Memory B cell (primary cell): ENCODE data around the gene CD9.

Source experiments
- ATAC-seq: fragments of 150-1000 bp; cut with Tn5 transposase; 2 replicates; pipeline ENCODE4 v1.10.0; 2021; ENCODE audit warnings: low read depth, mild to moderate bottlenecking, moderate library complexity
- DNase-seq, 2 donors: peaks; one replicate each; pipeline ENCODE4 v3.0.0; 2022; ENCODE audit warnings: low spot score in 2 of 2
- H3K27ac Mint-ChIP-seq: one replicate; pipeline ENCODE4 v1.8.0; 2022; ENCODE audit warnings: mild to moderate bottlenecking, moderate library complexity, mixed read lengths
- H3K27me3 Mint-ChIP-seq: one replicate; pipeline ENCODE4 v1.8.0; 2022; ENCODE audit warnings: mixed read lengths
- H3K36me3 Mint-ChIP-seq: one replicate; pipeline ENCODE4 v1.8.0; 2022; ENCODE audit warnings: mild to moderate bottlenecking, mixed read lengths
- H3K4me1 Mint-ChIP-seq: one replicate; pipeline ENCODE4 v1.8.0; 2022; ENCODE audit warnings: mixed read lengths
- H3K4me3 Mint-ChIP-seq: one replicate; pipeline ENCODE4 v1.8.0; 2022; ENCODE audit warnings: mild to moderate bottlenecking, moderate library complexity, mixed read lengths
- H3K9me3 Mint-ChIP-seq: one replicate; pipeline ENCODE4 v1.8.0; 2022; ENCODE audit warnings: mixed read lengths

CD9 gene

GRCh38 chr12:6238875-6239274, 38.7 kb downstream of the CD9 start:
- H3K9me3 Mint-ChIP-seq: no peaks in the 10 kb centered on the region

DNA sequence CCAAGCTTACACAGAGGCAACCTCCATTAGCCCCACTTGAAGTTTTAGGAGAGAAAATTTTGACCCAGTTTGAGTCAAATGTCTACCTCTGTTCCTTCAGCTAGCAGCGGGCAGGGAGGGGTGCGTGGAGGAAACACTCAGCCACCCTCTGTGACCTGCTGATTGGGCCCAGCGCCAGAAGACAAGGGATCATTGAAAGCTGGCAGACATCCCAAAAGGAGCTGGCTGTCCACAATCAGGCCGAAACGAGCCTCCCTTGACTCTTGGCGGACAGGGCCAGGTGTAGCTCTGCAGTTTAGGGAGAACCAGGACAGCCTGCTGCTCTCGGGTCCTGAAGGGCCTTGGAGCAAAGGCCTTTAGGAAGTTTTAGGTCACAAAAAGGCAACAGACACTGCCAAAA, 41.3 kb downstream of the CD9 start:
- ATAC-seq (no peak), DNase-seq (no peak)
- Mint-ChIP-seq H3K36me3 (peaks cover 4% of the 10 kb centered on the region), H3K9me3 (peaks cover 2% of the 10 kb centered on the region), H3K27me3 (no peaks in the 10 kb centered on the region), H3K27ac (no peak overlapping the region), H3K4me3 (no peak overlapping the region), H3K4me1 (no peaks in the 10 kb centered on the region)

More at GRCh38 chr12:6238875-6239274, 38.7 kb downstream of the CD9 start:
- Mint-ChIP-seq H3K27me3 (no peaks in the 10 kb centered on the region), H3K4me1 (no peaks in the 10 kb centered on the region), H3K36me3 (peaks cover 13% of the 10 kb centered on the region), H3K27ac (no peak overlapping the region), H3K4me3 (no peak overlapping the region)
- ATAC-seq: no peak
- no peak for DNase-seq

DNA sequence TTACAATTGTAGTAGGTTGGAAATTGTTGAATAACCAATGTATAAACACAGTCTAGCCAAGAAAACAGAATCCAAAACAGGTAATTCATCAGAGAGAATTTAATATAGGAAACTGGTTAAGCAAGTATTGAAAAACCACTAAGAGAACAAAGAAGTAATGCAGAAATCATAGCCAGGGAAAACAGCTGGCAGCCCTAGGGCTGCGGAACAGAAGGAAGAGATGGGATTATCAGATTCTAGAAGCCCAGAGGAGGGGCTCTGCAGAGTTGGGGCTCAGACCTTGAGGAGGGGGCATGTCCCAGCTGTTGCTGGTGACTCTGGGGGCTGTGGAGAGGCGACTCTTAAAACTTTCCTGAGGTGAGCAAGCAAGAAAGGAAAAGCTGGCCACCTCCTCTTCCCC, 49.4 kb downstream of the CD9 start:
- H3K27ac Mint-ChIP-seq: no peak overlapping the region
- ATAC-seq: no peak

DNA sequence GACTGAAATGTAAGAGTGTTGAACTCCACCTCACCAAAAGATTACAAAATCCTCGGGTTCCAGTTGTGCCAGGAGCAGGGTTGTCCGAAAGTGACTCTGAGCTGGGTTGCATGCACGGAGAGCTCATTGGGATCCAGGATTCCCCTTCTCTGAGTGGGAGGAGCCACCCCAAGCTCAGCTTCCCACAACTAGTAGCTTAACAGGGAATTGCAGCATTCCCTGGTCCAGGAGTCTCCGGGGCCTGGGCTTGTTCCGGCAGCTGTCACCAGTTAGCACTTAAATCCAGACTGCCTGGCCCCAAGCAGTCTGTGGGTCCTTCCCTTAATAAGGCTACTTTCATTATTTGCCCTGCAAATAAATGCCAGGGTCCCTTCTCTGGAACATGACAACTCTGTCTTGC, 50.1 kb downstream of the CD9 start:
- DNase-seq: no peak
- Mint-ChIP-seq H3K27me3 (peaks cover 5% of the 10 kb centered on the region), H3K36me3 (no peaks in the 10 kb centered on the region), H3K4me1 (no peaks in the 10 kb centered on the region), H3K9me3 (no peaks in the 10 kb centered on the region), H3K4me3 (no peak overlapping the region), H3K27ac (no peak overlapping the region)
- ATAC-seq: no peak

More for the DNA sequence above, 49.4 kb downstream of the CD9 start:
- H3K9me3 Mint-ChIP-seq: no peaks in the 10 kb centered on the region
- H3K4me3 Mint-ChIP-seq: no peak overlapping the region
- H3K4me1 Mint-ChIP-seq: no peaks in the 10 kb centered on the region
- H3K36me3 Mint-ChIP-seq: no peaks in the 10 kb centered on the region
- peaks cover 5% of the 10 kb centered on the region for H3K27me3 Mint-ChIP-seq
- DNase-seq: no peak

- peaks cover 2% of the 10 kb centered on the region for H3K9me3 Mint-ChIP-seq
- no peaks in the 10 kb centered on the region for H3K4me1 Mint-ChIP-seq
Measured at GRCh38 chr12:6253278-6253677, 53.1 kb downstream of the CD9 start.

GRCh38 chr12:6254491-6254890, 54.3 kb downstream of the CD9 start:
- H3K4me3 Mint-ChIP-seq: no peak overlapping the region
- no peaks in the 10 kb centered on the region for H3K4me1 Mint-ChIP-seq
- no peaks in the 10 kb centered on the region for H3K36me3 Mint-ChIP-seq
- peaks cover 7% of the 10 kb centered on the region for H3K27me3 Mint-ChIP-seq
- peaks cover 2% of the 10 kb centered on the region for H3K9me3 Mint-ChIP-seq
- ATAC-seq: no peak
- no peak overlapping the region for H3K27ac Mint-ChIP-seq
- no peak for DNase-seq

More at GRCh38 chr12:6253278-6253677, 53.1 kb downstream of the CD9 start:
- H3K27ac Mint-ChIP-seq: no peak overlapping the region
- DNase-seq (no peak), ATAC-seq (no peak)
- peaks cover 7% of the 10 kb centered on the region for H3K27me3 Mint-ChIP-seq
- no peaks in the 10 kb centered on the region for H3K36me3 Mint-ChIP-seq
- H3K4me3 Mint-ChIP-seq: no peak overlapping the region

GRCh38 chr12:6257007-6257406, 56.8 kb downstream of the CD9 start:
- H3K4me3 Mint-ChIP-seq: no peak overlapping the region

DNA sequence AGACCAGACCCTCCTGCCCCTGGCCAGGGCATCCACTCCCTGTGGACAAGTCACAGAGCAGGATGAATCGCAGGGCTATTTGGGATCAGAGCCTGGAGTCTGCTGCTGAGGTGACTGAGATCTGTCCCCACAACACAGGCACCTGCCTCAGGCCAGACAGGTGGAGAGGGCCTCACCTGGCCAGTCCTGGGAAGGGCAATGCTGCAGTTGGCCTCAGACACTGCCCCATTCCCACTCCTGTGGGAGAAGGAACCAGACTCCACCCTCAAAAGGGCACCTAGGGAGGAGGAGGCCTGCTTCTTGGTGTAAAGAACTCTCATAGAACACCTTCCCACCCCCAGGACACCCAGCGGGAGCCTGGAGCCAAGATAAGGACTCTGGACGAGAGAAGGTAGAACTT, 62.0 kb downstream of the CD9 start:
- H3K4me3 Mint-ChIP-seq: no peak overlapping the region
- H3K4me1 Mint-ChIP-seq: peaks cover 9% of the 10 kb centered on the region
- H3K9me3 Mint-ChIP-seq: peaks cover 2% of the 10 kb centered on the region
- no peak for DNase-seq
- ATAC-seq: no peak
- H3K27ac Mint-ChIP-seq: no peak overlapping the region
- H3K36me3 Mint-ChIP-seq: no peaks in the 10 kb centered on the region
- peaks cover 6% of the 10 kb centered on the region for H3K27me3 Mint-ChIP-seq

More at GRCh38 chr12:6257007-6257406, 56.8 kb downstream of the CD9 start:
- no peak for DNase-seq
- Mint-ChIP-seq H3K9me3 (peaks cover 2% of the 10 kb centered on the region), H3K27me3 (peaks cover 6% of the 10 kb centered on the region), H3K36me3 (no peaks in the 10 kb centered on the region), H3K4me1 (no peaks in the 10 kb centered on the region), H3K27ac (no peak overlapping the region)
- ATAC-seq: no peak

DNA sequence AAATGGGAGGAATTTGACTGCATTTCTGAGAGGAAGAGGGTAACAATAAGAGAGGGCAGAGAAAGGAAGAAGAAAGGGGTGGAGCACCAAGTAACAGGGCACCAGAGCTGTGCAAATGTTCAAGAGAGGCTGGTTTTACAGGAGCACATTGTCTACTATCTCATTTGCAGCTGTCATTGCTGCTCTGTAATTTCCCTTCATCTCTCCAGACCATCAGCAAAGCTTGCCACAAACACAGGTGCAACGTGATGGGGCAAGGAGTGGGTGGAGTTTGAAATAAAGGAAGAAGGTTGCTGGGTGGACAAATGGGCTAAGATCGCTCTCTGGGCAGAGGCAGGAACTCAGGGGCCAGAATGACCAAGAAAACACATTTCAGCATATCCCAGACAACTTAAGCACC, 62.4 kb downstream of the CD9 start:
- DNase-seq (no peak), ATAC-seq (peak; percentile 73)
- H3K4me3 Mint-ChIP-seq: no peak overlapping the region
- H3K4me1 Mint-ChIP-seq: peaks cover 9% of the 10 kb centered on the region
- H3K27me3 Mint-ChIP-seq: peaks cover 6% of the 10 kb centered on the region
- no peak overlapping the region for H3K27ac Mint-ChIP-seq
- peaks cover 2% of the 10 kb centered on the region for H3K9me3 Mint-ChIP-seq
- H3K36me3 Mint-ChIP-seq: no peaks in the 10 kb centered on the region

DNA sequence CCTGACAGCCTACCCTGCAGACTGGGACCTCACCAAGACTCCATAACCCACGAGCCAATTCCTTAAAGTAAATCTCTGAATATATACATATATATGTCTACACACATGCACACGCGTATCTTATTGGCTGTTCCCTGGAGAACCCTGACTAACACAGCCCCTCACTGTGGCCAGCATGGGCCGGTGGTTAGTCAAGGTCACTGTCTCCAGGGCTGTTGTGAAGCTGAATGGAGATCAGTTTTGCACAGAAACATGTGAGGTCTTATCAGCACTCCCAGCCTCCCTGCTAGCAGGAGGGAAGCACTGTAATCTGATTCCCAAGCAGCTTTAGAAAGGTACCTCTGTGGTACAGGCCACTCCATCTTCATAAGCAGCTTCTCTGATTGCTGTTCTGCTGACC, 63.7 kb downstream of the CD9 start:
- H3K36me3 Mint-ChIP-seq: no peaks in the 10 kb centered on the region
- peaks cover 9% of the 10 kb centered on the region for H3K4me1 Mint-ChIP-seq
- ATAC-seq: no peak
- peaks cover 6% of the 10 kb centered on the region for H3K27me3 Mint-ChIP-seq
- no peak overlapping the region for H3K4me3 Mint-ChIP-seq
- no peaks in the 10 kb centered on the region for H3K9me3 Mint-ChIP-seq
- no peak overlapping the region for H3K27ac Mint-ChIP-seq
- no peak for DNase-seq

DNA sequence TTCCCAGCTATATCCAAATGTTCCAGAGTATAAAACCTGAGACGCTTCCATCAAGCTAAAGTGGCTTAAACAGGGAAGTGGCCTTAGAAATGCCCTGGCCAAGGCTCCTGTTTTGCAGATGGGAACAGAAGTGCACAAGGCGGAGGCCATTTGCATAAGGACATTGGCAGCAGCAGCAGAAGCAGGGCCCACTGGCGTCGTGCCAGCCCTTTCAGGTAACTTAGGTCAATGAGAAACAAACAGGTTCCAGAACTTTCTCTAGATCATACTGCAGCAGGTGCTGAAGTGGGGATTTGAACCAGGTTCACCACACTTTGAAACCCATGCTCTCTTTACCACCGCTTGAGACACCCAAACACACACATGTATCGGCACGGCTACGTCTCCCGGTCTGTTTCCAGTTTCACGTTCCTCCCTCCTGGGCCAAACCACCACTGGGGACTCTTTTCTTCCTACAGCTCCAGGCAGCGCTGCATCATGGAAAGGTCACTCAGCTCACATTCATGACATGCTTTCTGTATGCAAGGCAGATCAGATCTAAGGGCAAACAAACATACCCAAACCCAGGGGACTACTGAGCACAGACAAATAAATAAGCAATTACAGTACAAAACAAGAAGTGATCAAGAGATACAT, 64.3 kb downstream of the CD9 start:
- ATAC-seq (no peak), DNase-seq (no peak)
- H3K9me3 Mint-ChIP-seq: no peaks in the 10 kb centered on the region
- no peak overlapping the region for H3K27ac Mint-ChIP-seq
- H3K27me3 Mint-ChIP-seq: peaks cover 6% of the 10 kb centered on the region
- H3K36me3 Mint-ChIP-seq: no peaks in the 10 kb centered on the region
- H3K4me1 Mint-ChIP-seq: peaks cover 9% of the 10 kb centered on the region
- H3K4me3 Mint-ChIP-seq: no peak overlapping the region

GRCh38 chr12:6265038-6265405, 64.8 kb downstream of the CD9 start:
- ATAC-seq (no peak), DNase-seq (no peak)
- Mint-ChIP-seq H3K9me3 (no peaks in the 10 kb centered on the region), H3K36me3 (no peaks in the 10 kb centered on the region), H3K4me3 (no peak overlapping the region), H3K4me1 (peaks cover 9% of the 10 kb centered on the region), H3K27ac (no peak overlapping the region), H3K27me3 (peaks cover 6% of the 10 kb centered on the region)

- Mint-ChIP-seq H3K27ac (no peak overlapping the region), H3K27me3 (peaks cover 6% of the 10 kb centered on the region), H3K9me3 (no peaks in the 10 kb centered on the region), H3K4me3 (no peak overlapping the region), H3K4me1 (peaks cover 9% of the 10 kb centered on the region), H3K36me3 (no peaks in the 10 kb centered on the region)
- ATAC-seq (no peak), DNase-seq (no peak)
Measured at GRCh38 chr12:6266541-6266966, 66.4 kb downstream of the CD9 start.

DNA sequence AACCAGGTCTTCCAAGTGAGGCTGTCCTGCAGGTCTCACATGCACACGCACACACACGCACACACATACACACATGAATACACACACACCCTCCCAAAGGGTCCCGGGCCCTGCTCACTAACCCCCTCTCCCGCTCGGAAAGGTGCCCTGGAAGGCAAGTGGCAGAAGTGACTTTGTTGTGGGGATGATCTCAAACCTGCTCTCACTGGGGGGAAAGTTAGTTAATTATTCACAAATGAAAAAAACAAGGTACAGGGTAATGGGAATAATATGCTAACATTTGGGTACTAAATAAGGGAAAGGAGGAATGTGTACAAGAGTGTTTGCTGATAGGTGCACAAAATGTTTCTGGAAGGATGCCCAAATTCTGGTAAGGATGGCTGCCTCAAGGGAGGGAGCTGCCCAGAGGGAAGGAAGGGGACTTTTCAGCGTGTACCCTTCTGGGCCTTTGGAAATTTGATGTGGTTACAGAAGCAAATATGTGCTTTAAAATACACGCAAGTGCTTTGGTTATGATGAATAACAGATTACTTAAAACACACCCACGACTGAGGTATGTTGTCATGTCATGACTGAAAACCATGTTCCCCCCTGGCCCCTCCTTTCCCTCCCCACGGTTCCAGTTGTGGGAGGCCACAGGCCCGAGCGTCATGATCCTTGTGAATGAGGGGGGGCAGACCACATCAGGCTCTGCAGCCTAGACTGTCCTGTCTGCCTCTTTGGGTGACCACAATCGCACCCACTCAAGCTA, 66.9 kb downstream of the CD9 start:
- no peak overlapping the region for H3K4me3 Mint-ChIP-seq
- H3K9me3 Mint-ChIP-seq: no peaks in the 10 kb centered on the region
- H3K27ac Mint-ChIP-seq: no peak overlapping the region
- no peak for ATAC-seq
- DNase-seq: no peak
- peaks cover 10% of the 10 kb centered on the region for H3K4me1 Mint-ChIP-seq
- no peaks in the 10 kb centered on the region for H3K36me3 Mint-ChIP-seq
- peaks cover 6% of the 10 kb centered on the region for H3K27me3 Mint-ChIP-seq
